Measurements from ENCODE around the gene SRPK1.

SRPK1 gene

GRCh38 chr6:35920793-35921732 lies at the start of gene SRPK1:
Gene SRPK1, minus strand, starts transcription at chr6:35921098. Its CDS starts 42 bp downstream, at chr6:35921056.
- peak within 1 kb of the TSS; percentile 99 for H3K4me3 ChIP-seq (ENCODE audit: low read length)
- TF ChIP-seq ZNF274 (IDR thresholded peaks at IDR 0.05; ENCODE audit: low read depth, low read length), result no peak

GRCh38 chr6:35970181-35970580 lies 49.3 kb upstream of the SRPK1 start:
- no peak for TF ChIP-seq ZNF274 (IDR thresholded peaks at IDR 0.05; ENCODE audit: low read depth, low read length)
- no peak overlapping the region for H3K4me3 ChIP-seq (ENCODE audit: low read length)

DNA sequence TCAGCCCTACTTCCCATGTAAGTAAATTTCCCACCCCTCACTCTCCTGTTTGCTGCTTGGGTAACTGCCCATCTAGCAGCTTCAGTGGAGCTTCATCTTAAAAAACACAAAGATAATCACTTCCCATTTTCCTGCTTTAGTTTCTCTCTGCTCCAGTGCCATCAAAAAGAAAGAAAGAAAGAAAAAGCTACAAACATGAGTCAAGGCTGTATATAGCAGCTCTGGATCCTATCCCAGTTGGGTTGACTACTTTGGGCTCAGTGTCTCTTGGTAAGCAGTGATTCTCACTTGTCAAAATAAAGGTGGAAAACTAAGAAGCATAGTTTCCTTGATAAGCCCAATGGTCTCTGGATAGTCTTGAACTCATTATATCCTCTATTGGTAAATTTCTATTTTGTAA lies 48.7 kb upstream of the SRPK1 start:
- no peak overlapping the region for H3K4me3 ChIP-seq (ENCODE audit: low read length)
- no peak for TF ChIP-seq ZNF274 (IDR thresholded peaks at IDR 0.05; ENCODE audit: low read depth, low read length)

GRCh38 chr6:35968821-35969220 lies 47.9 kb upstream of the SRPK1 start:
- no peak for TF ChIP-seq ZNF274 (IDR thresholded peaks at IDR 0.05; ENCODE audit: low read depth, low read length)
- H3K4me3 ChIP-seq (ENCODE audit: low read length), result no peak overlapping the region

DNA sequence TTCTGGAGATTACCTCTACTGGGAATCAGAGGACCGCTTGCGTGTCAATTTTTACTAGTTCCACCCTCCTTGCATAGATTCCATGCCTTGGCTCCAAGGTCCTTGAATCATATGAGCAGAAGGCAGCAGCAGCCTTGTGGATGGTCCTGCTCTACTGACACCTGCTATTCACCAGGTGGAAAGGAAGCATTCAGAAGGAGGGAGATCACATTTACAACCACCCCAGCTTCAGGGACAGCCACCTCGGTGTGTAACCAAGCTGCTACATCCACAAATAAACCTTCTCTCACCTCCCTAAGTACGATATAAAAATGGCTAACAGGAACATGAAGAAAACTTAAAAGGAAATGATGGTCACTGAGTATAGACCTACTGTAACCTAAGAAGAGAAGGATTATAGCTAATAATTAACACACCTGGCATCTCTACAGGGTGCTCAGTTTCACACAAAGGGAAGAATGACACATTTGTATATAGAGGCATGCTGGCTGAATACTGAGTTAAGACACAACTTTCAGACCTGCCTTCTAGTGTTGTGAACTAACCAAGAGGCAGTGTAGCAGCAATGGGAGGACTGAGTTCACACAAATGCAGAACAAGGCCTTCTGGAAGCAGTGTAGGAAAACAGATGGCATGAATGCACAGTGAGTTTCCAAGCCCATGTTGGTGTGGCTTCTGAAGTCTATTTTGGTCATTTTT lies 46.3 kb upstream of the SRPK1 start:
- no peak overlapping the region for H3K4me3 ChIP-seq (ENCODE audit: low read length)
- no peak for TF ChIP-seq ZNF274 (IDR thresholded peaks at IDR 0.05; ENCODE audit: low read depth, low read length)

- TF ChIP-seq ZNF274 (IDR thresholded peaks at IDR 0.05; ENCODE audit: low read depth, low read length), result no peak
- no peak overlapping the region for H3K4me3 ChIP-seq (ENCODE audit: low read length)
Measured at GRCh38 chr6:35962779-35963560, 42.1 kb upstream of the SRPK1 start.

DNA sequence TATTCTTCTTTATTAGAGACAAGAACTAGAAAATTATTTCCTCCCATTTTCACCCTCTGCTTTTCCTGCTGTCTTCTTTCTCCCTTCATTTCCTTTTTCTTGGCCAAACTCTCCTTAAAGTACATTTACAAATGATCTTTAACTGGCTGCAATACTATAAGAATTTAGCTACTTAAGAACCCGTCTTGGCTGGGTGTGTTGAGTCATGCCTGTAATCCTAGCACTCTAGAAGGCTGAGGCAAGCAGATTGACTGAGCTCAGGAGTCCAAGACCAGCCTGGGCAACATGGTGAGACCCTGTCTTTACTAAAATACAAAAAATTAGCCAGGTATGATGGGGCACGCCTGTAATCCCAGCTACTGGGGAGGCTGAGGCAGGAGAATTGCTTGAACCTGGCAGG lies 39.3 kb upstream of the SRPK1 start:
- no peak overlapping the region for H3K4me3 ChIP-seq (ENCODE audit: low read length)
- no peak for TF ChIP-seq ZNF274 (IDR thresholded peaks at IDR 0.05; ENCODE audit: low read depth, low read length)

DNA sequence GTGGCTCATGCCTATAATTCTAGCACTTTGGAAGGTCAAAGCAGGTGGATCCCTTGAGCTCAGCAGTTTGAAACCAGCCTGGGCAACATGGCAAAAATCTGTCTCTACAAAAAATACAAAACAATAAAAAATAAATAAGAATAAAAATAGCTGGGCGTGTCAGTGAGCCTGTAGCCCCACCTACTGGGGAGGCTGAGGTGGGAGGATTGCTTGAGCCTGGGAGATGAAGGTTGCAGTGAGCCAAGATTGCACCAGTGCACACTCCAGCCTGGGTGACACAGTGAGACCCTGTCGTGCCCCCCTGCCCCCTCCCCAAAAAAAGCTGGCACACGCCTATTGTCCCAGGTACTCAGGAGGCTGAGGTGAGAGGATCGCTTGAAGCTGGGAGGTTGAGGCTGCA lies 35.1 kb upstream of the SRPK1 start:
- TF ChIP-seq ZNF274 (IDR thresholded peaks at IDR 0.05; ENCODE audit: low read depth, low read length), result no peak
- no peak overlapping the region for H3K4me3 ChIP-seq (ENCODE audit: low read length)

DNA sequence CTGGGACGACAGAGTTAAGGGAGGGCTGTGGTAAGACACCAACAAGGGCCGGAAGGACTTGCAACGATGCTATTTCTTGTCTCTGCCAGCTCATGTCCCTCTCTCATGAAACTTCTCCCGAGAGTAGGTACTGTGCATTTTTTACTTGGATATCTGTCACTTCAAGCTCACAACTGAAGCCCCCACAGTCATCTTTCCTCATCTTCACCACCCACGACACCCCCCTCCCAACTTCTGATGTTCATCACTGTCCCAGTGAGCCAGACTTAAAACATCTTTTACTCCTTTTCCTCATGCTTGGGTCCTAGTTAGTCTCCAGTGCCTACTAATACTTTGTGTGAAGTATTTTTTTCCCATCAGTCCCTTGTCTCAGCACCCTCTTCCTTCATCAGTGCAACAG lies 34.6 kb upstream of the SRPK1 start:
- H3K4me3 ChIP-seq (ENCODE audit: low read length), result no peak overlapping the region
- no peak for TF ChIP-seq ZNF274 (IDR thresholded peaks at IDR 0.05; ENCODE audit: low read depth, low read length)

GRCh38 chr6:35955071-35955470 lies 34.2 kb upstream of the SRPK1 start:
- TF ChIP-seq ZNF274 (IDR thresholded peaks at IDR 0.05; ENCODE audit: low read depth, low read length), result no peak
- no peak overlapping the region for H3K4me3 ChIP-seq (ENCODE audit: low read length)

GRCh38 chr6:35954333-35954732 lies 33.4 kb upstream of the SRPK1 start:
- no peak overlapping the region for H3K4me3 ChIP-seq (ENCODE audit: low read length)
- TF ChIP-seq ZNF274 (IDR thresholded peaks at IDR 0.05; ENCODE audit: low read depth, low read length), result no peak

DNA sequence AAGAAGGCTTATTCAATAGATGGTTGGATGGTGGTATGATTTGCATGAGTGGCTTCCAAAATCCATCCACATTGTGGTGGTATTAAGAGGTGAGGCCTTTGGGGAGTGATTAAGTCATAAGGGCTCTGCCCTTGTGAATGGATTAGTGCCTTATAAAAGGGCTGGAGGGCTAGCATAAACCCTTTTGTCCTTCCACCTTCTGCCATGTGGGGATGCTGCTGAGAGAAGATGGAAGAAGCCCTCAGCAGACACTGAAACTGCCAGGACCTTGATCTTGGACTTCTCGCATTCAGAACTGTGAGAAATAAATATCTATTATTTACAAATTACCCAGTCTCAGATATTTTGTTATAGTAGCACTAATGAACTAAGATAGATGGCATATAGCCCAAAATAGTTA lies 27.8 kb upstream of the SRPK1 start:
- H3K4me3 ChIP-seq (ENCODE audit: low read length), result no peak overlapping the region
- no peak for TF ChIP-seq ZNF274 (IDR thresholded peaks at IDR 0.05; ENCODE audit: low read depth, low read length)

DNA sequence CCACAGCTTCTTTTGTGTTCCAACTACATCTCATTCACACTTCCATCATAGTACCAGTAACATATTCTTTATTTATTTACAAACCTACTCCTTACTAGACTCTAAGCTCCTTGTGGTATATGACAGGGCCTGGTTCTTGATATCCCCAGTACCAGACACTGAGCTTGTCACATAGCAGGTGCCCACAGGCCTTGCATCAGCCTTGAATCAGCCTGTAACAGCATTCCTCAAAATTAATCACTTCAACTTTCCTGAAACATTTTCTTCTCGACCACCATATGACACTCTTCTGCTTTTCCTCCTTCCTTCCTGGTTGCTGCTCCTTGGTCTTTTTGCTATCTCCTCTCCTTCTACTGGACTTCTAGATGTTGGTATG lies 24.7 kb upstream of the SRPK1 start:
- TF ChIP-seq ZNF274 (IDR thresholded peaks at IDR 0.05; ENCODE audit: low read depth, low read length), result no peak

GRCh38 chr6:35943390-35943789 lies 22.5 kb upstream of the SRPK1 start:
- no peak for TF ChIP-seq ZNF274 (IDR thresholded peaks at IDR 0.05; ENCODE audit: low read depth, low read length)

More for the DNA sequence above, 24.7 kb upstream of the SRPK1 start:
- H3K4me3 ChIP-seq (ENCODE audit: low read length), result no peak overlapping the region

More at GRCh38 chr6:35943390-35943789, 22.5 kb upstream of the SRPK1 start:
- H3K4me3 ChIP-seq (ENCODE audit: low read length), result no peak overlapping the region
